Activated B cell treated with CpG ODN at 0.5 μM for 24 hours (primary cell): ENCODE results near the gene SS18L1. TPM values are rescaled to one million over a fixed set of nuclear protein-coding genes. Genes with fewer than 3 reads are reported as not detected.

Experiments used
- ATAC-seq: fragments of 200-7000 bp; cut with Tn5 transposase; one replicate; pipeline ENCODE4 v1.10.0; 2021; ENCODE audit warnings: low read depth, mild to moderate bottlenecking, moderate library complexity
- CTCF ChIA-PET: fragments of 350-600 bp; sonication (Branson Sonifier 250); formaldehyde crosslinking; loops from one replicate; lab custom pipeline; 2021; ENCODE audit warnings: antibody characterized with exemption; lab: Charles Lee
- POLR2A ChIA-PET: fragments of 350-600 bp; sonication (Branson Sonifier 250); formaldehyde crosslinking; loops from one replicate; lab custom pipeline; 2021; ENCODE audit warnings: antibody characterized with exemption; lab: Charles Lee
- DNase-seq: peaks from one replicate; pipeline ENCODE4 v3.0.0; 2022
- H3K27ac Mint-ChIP-seq: one replicate; pipeline ENCODE4 v1.8.0; 2020; ENCODE audit warnings: mixed read lengths
- H3K27me3 Mint-ChIP-seq: one replicate; pipeline ENCODE4 v1.8.0; 2021; ENCODE audit warnings: mixed read lengths
- H3K36me3 Mint-ChIP-seq: one replicate; pipeline ENCODE4 v1.8.0; 2021; ENCODE audit warnings: low read depth, mixed read lengths
- H3K4me1 Mint-ChIP-seq: one replicate; pipeline ENCODE4 v1.8.0; 2021; ENCODE audit warnings: mixed read lengths
- H3K4me3 Mint-ChIP-seq: one replicate; pipeline ENCODE4 v1.8.0; 2020; ENCODE audit warnings: mild to moderate bottlenecking, mixed read lengths
- H3K9me3 Mint-ChIP-seq: one replicate; pipeline ENCODE4 v1.8.0; 2020; ENCODE audit warnings: mixed read lengths
- CTCF ChIP-seq: fragments of 200-600 bp; IDR thresholded peaks from one replicate; pipeline ENCODE4 v1.8.0; 2022; ENCODE audit warnings: antibody characterized with exemption, mild to moderate bottlenecking
- intact Hi-C: fragments of 100-400 bp; cut with micrococcal nuclease; formaldehyde crosslinking; loops from one replicate; pipeline ENCODE4 v1.15.1; 2024
- total RNA-seq: library from RNA; stranded (reverse); gene quantifications from 2 replicates; pipeline ENCODE4 v1.2.3, GENCODE V29; 2022

Gene SS18L1
- total RNA-seq, 1 donor from 2014 or later = 9.0 TPM

DNA sequence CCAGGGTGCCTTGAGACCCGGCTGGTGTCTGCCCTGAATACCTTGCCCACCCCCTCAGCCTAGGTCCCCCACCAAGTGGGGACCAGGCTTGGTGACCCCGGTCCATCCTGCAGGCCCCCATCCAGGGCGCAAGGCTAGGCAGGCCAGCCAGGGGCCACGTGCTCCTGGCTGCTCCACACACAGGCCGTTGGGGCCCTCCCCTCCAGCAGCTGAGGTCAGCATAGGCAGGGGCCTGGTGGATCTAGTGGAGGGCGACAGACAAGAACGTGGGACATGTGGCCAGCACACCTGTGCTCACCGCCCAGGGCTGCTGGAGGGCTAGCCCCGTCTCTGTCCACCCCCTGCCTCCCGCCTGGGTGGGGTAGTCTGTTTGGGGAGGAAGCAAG lies 84.0 kb downstream of the SS18L1 start:
- intact Hi-C loops = no loop called here
- Mint-ChIP-seq H3K9me3 (no peaks in the 10 kb centered on the region), H3K27me3 (peaks cover 20% of the 10 kb centered on the region), H3K36me3 (no peaks in the 10 kb centered on the region), H3K4me1 (no peaks in the 10 kb centered on the region), H3K27ac (no peak overlapping the region), H3K4me3 (no peak overlapping the region)
- ChIA-PET CTCF (no interaction called here), POLR2A (no interaction called here)
- ATAC-seq (no peak), DNase-seq (no peak)
- TF ChIP-seq CTCF = no peak

GRCh38 chr20:62227977-62228958 lies 84.7 kb downstream of the SS18L1 start:
- H3K27ac Mint-ChIP-seq = no peak overlapping the region
- POLR2A ChIA-PET = no interaction called here
- ATAC-seq = no peak

GRCh38 chr20:62228982-62229545 lies 85.5 kb downstream of the SS18L1 start:
- CTCF ChIA-PET = no interaction called here
- POLR2A ChIA-PET = no interaction called here
- DNase-seq (no peak), ATAC-seq (no peak)
- intact Hi-C loops = no loop called here
- H3K4me3 Mint-ChIP-seq = no peak overlapping the region
- no peak for TF ChIP-seq CTCF
- no peaks in the 10 kb centered on the region for H3K9me3 Mint-ChIP-seq
- no peaks in the 10 kb centered on the region for H3K36me3 Mint-ChIP-seq
- H3K27ac Mint-ChIP-seq = no peak overlapping the region
- H3K27me3 Mint-ChIP-seq = peaks cover 16% of the 10 kb centered on the region
- H3K4me1 Mint-ChIP-seq = no peaks in the 10 kb centered on the region

More at GRCh38 chr20:62227977-62228958, 84.7 kb downstream of the SS18L1 start:
- H3K27me3 Mint-ChIP-seq = peaks cover 16% of the 10 kb centered on the region
- no peak for TF ChIP-seq CTCF
- no peak overlapping the region for H3K4me3 Mint-ChIP-seq
- H3K36me3 Mint-ChIP-seq = no peaks in the 10 kb centered on the region
- intact Hi-C loops = no loop called here
- no peaks in the 10 kb centered on the region for H3K9me3 Mint-ChIP-seq
- no peak for DNase-seq
- CTCF ChIA-PET = no interaction called here
- H3K4me1 Mint-ChIP-seq = no peaks in the 10 kb centered on the region

DNA sequence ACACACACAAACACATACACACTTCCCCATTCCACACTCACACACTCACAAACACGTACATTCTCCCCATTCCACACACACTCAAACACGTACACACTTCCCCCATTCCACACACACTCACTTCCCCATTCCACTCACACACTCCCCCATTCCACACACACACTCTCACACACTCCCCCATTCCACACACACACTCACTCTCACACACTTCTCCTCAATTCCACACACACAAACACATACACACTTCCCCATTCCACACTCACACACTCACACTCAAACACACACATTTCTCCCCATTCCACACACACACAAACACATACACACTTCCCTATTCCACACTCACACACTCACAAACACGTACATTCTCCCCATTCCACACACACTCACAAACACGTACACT lies 86.1 kb downstream of the SS18L1 start:
- no peaks in the 10 kb centered on the region for H3K4me1 Mint-ChIP-seq
- peaks cover 12% of the 10 kb centered on the region for H3K27me3 Mint-ChIP-seq
- no peaks in the 10 kb centered on the region for H3K36me3 Mint-ChIP-seq
- H3K9me3 Mint-ChIP-seq = no peaks in the 10 kb centered on the region
- POLR2A ChIA-PET = no interaction called here
- no peak for DNase-seq
- ATAC-seq = no peak
- H3K27ac Mint-ChIP-seq = no peak overlapping the region
- TF ChIP-seq CTCF = no peak
- no peak overlapping the region for H3K4me3 Mint-ChIP-seq
- CTCF ChIA-PET = no interaction called here
- intact Hi-C loops = no loop called here

DNA sequence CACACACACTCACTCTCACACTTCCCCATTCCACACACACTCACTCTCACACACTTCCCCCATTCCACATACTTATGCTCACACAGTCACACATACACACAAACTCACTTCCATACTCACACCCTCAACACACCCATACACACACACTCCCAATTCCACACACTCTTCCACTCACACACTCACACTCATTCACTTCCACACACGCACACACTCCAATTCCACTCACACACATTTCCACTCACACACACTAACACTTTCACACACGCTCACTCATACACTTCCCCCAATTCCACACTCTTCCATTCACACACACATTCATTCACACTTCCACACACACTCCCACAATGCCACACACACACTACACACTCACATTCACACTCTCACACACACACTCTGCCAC lies 86.7 kb downstream of the SS18L1 start:
- intact Hi-C loops = no loop called here
- ATAC-seq (no peak), DNase-seq (no peak)
- Mint-ChIP-seq H3K36me3 (no peaks in the 10 kb centered on the region), H3K9me3 (no peaks in the 10 kb centered on the region), H3K4me1 (no peaks in the 10 kb centered on the region), H3K27ac (no peak overlapping the region), H3K27me3 (peaks cover 5% of the 10 kb centered on the region), H3K4me3 (no peak overlapping the region)
- ChIA-PET CTCF (no interaction called here), POLR2A (no interaction called here)
- no peak for TF ChIP-seq CTCF
